ENCODE measurements around the gene PTGER1. TPM values are rescaled to one million over a fixed set of nuclear protein-coding genes. Genes with fewer than 3 reads are reported as not detected.

The PTGER1 gene
- total and polyA plus RNA-seq, 2 of the 8 experiments (the other 6 are each of a cell fraction or from before 2014, with no cell fraction given), result 0.20 to 0.41 TPM

- Histone ChIP-seq H2BK20ac (ENCODE audit: low read length) (no peak overlapping the region), H2AFZ (ENCODE audit: low read length) (no peak overlapping the region), H3K36me3 (ENCODE audit: control insufficient read depth in 2 of 4, insufficient read depth in 4 of 4, low read length in 3 of 4) (peaks cover 15 to 33% (median 26%) of the 10 kb centered on the region in 4 experiments), H3K9ac (replicated peaks in 1 of 4; ENCODE audit: extremely low read depth in 1 of 4, low read depth in 3 of 4, low read length in 3 of 4) (no peak overlapping the region), H4K8ac (ENCODE audit: extremely low read depth, insufficient read depth, low read length) (no peak overlapping the region), H3K23ac (ENCODE audit: insufficient read length) (no peak overlapping the region), H3K27ac (ENCODE audit: low read depth, low read length) (no peak overlapping the region), H3K9me3 (ENCODE audit: insufficient read depth in 2 of 2, low read depth in 1 of 2, low read length in 1 of 2) (no peaks in the 10 kb centered on the region), H3K4me3 (ENCODE audit: extremely low read depth in 1 of 4, insufficient read depth in 2 of 4, low read depth in 3 of 4, low read length in 4 of 4) (no peak overlapping the region), H2BK5ac (ENCODE audit: low read depth, low read length) (no peak overlapping the region), H3K27me3 (replicated peaks in 1 of 4; ENCODE audit: control insufficient read depth in 3 of 4, extremely low read depth in 1 of 4, insufficient read depth in 3 of 4, low read length in 3 of 4) (no peaks in the 10 kb centered on the region), H3K4me2 (ENCODE audit: insufficient read depth in 1 of 2, low read depth in 2 of 2, low read length in 2 of 2) (no peak overlapping the region), H3K18ac (ENCODE audit: extremely low read depth, low read length) (no peak overlapping the region), H2BK12ac (ENCODE audit: low read depth, low read length) (no peak overlapping the region), H3K4me1 (replicated peaks in 1 of 4; ENCODE audit: control insufficient read depth in 3 of 4, insufficient read depth in 4 of 4, low read length in 3 of 4) (no peaks in the 10 kb centered on the region), H3K56ac (replicated peaks; ENCODE audit: insufficient read length, low read depth, low read length) (no peak overlapping the region), H3K79me1 (ENCODE audit: low read depth, low read length) (peaks cover 11% of the 10 kb centered on the region; the same call in 1 of the 2 replicates), H4K20me1 (replicated peaks in 1 of 2; ENCODE audit: control insufficient read depth in 1 of 2, insufficient read depth in 2 of 2, low read length in 2 of 2) (peaks cover 8 to 27% of the 10 kb centered on the region in 2 experiments), H2BK120ac (replicated peaks; ENCODE audit: low read depth, low read length) (no peak overlapping the region), H3K79me2 (ENCODE audit: control insufficient read depth in 1 of 2, insufficient read depth in 2 of 2, low read length in 2 of 2) (peaks cover 0 to 32% of the 10 kb centered on the region in 2 experiments; a peak in 2 of 4 replicates), H3K14ac (ENCODE audit: insufficient read length) (no peak overlapping the region), H4K91ac (replicated peaks; ENCODE audit: insufficient read length, low read length) (no peak overlapping the region), H3K4ac (replicated peaks; ENCODE audit: insufficient read length, low read depth, low read length) (no peak overlapping the region), H2AK5ac (ENCODE audit: low read depth, low read length) (no peak overlapping the region), H2BK15ac (ENCODE audit: low read length) (no peak overlapping the region), H3K23me2 (ENCODE audit: low read depth, low read length) (no peaks in the 10 kb centered on the region), H4K5ac (ENCODE audit: insufficient read length, low read depth, low read length) (no peak overlapping the region)
- CTCF ChIA-PET (ENCODE audit: partially characterized antibody), result interaction anchor here (0.8 to 1.7 kb wide), 5 partner anchors 9 to 34 kb away, joined by 3 to 5 read pairs (median 4); no protein-coding TSS in a partner anchor
- FAIRE-seq (no peak), DNase-seq (ENCODE audit: low read depth in 1 of 2, low spot score in 2 of 2) (no peak)
- 88% methylated on average over 7 of the region's 9 CpGs; no CpG with 5 or more reads in 1 of the 2 experiments for WGBS, 2 experiments (ENCODE audit: extremely low coverage in 1 of 2, insufficient coverage in 1 of 2, insufficient read length in 1 of 2, insufficient replicate concordance in 2 of 2, low coverage in 1 of 2, low lambda C conversion rate in 2 of 2, missing lambda C conversion rate in 1 of 2)
- POLR2A ChIA-PET (ENCODE audit: partially characterized antibody), result interaction anchor here (1.2 kb wide), 1 partner anchor 28 kb away, joined by 3 read pairs; no protein-coding TSS in a partner anchor
- TF ChIP-seq EGR1 (IDR thresholded peaks at IDR 0.05; ENCODE audit: borderline replicate concordance, low read depth, low read length), result no peak
- TF ChIP-seq TEAD4 (IDR thresholded peaks at IDR 0.05; ENCODE audit: low read depth, low read length), result no peak
- TF ChIP-seq BCL11A (IDR thresholded peaks at IDR 0.05; ENCODE audit: low read depth in 2 of 2, low read length in 2 of 2), result no peak
- TF ChIP-seq USF2 (IDR thresholded peaks at IDR 0.05; ENCODE audit: low read length), result no peak
- no peak for TF ChIP-seq JUN (IDR thresholded peaks at IDR 0.05; ENCODE audit: low read depth, low read length)
- no peak for TF ChIP-seq PHF8 (conservative IDR thresholded peaks at IDR 0.05; ENCODE audit: low read depth, low read length)
- no peak for TF ChIP-seq FOSL1 (IDR thresholded peaks at IDR 0.05; ENCODE audit: insufficient read depth, low read depth, low read length)
- TF ChIP-seq CREB1 (IDR thresholded peaks at IDR 0.05), result no peak
- no peak for TF ChIP-seq HDAC6 (IDR thresholded peaks at IDR 0.05; ENCODE audit: low read depth, low read length)
- no peak for TF ChIP-seq ATF2 (IDR thresholded peaks at IDR 0.05; ENCODE audit: low read length)
- no peak for TF ChIP-seq YY1 (IDR thresholded peaks at IDR 0.05; ENCODE audit: low read depth, low read length)
- TF ChIP-seq SP4 (IDR thresholded peaks at IDR 0.05; ENCODE audit: low read length), result no peak
Observed at GRCh38 chr19:14440049-14440448, 35.1 kb downstream of the PTGER1 start.
